HFFc6 (cell line): ENCODE results near the gene THAP5. TPM values are rescaled to one million over a fixed set of nuclear protein-coding genes. Genes with fewer than 3 reads are reported as not detected.

ENCODE experiments used
- DNase-seq: peaks from one replicate; pipeline ENCODE4 v3.0.0-alpha.2; 2018
- H3K27ac Mint-ChIP-seq: 2 replicates; pipeline ENCODE4 v1.8.0; 2020; ENCODE audit warnings: mild to moderate bottlenecking, mixed read lengths
- H3K27me3 Mint-ChIP-seq: 2 replicates; pipeline ENCODE4 v1.8.0; 2021; ENCODE audit warnings: mild to moderate bottlenecking, moderate library complexity, mixed read lengths; ENCODE audit not compliant: insufficient read depth
- H3K36me3 Mint-ChIP-seq: 2 replicates; pipeline ENCODE4 v1.8.0; 2021; ENCODE audit warnings: low read depth, mixed read lengths
- H3K4me1 Mint-ChIP-seq: 2 replicates; pipeline ENCODE4 v1.8.0; 2020; ENCODE audit warnings: low read depth, mixed read lengths
- H3K4me3 Mint-ChIP-seq: 2 replicates; pipeline ENCODE4 v1.8.0; 2020; ENCODE audit warnings: mild to moderate bottlenecking, moderate library complexity, mixed read lengths
- H3K9me3 Mint-ChIP-seq: 2 replicates; pipeline ENCODE4 v1.8.0; 2020; ENCODE audit warnings: mild to moderate bottlenecking, mixed read lengths
- total RNA-seq, 6 experiments: library from RNA; stranded (reverse); fragmentation: NEBNext Ultra II Directional; extraction: Animal tissue kit (Norgen Biotek cat#: 25700); gene quantifications; 2 replicates in 1 of 6; 3 replicates in 5 of 6; pipeline ENCODE4 v1.2.3, GENCODE V29; 2021
- TF ChIP-seq, protein P1 (sequence below): fragments of 200-600 bp; sonication (generic); IDR thresholded peaks from 2 replicates; pipeline ENCODE4 v1.5.0; 2021; ENCODE audit warnings: antibody characterized with exemption, mild to moderate bottlenecking

The THAP5 gene
- total RNA-seq, 6 experiments from 2014 or later, result 20.2 to 26.3 (median 24.5) TPM

DNA sequence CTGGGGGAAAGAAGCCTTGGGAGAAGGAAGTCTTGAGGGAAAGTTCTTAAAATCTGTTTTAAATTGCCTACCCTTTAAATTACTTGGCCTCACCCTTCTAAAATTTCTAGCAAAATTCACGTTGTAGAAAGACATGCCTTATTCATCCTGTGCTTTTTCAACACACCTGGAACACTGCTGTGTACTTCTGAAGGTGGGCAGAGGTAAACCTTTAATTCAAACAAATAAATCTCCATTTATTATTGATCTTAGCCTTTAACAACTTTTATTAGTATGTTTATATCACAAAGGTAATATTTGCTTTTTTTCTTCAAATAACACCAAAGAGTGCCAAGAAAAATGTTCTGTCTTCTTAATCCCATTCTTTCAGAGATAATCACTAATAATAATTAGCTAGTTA lies 30.9 kb upstream of the THAP5 start:
- no peak overlapping the region for H3K27ac Mint-ChIP-seq
- DNase-seq, result no peak
- no peaks in the 10 kb centered on the region for H3K4me1 Mint-ChIP-seq
- TF ChIP-seq, protein P1, sequence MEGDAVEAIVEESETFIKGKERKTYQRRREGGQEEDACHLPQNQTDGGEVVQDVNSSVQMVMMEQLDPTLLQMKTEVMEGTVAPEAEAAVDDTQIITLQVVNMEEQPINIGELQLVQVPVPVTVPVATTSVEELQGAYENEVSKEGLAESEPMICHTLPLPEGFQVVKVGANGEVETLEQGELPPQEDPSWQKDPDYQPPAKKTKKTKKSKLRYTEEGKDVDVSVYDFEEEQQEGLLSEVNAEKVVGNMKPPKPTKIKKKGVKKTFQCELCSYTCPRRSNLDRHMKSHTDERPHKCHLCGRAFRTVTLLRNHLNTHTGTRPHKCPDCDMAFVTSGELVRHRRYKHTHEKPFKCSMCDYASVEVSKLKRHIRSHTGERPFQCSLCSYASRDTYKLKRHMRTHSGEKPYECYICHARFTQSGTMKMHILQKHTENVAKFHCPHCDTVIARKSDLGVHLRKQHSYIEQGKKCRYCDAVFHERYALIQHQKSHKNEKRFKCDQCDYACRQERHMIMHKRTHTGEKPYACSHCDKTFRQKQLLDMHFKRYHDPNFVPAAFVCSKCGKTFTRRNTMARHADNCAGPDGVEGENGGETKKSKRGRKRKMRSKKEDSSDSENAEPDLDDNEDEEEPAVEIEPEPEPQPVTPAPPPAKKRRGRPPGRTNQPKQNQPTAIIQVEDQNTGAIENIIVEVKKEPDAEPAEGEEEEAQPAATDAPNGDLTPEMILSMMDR, result no peak
- no peaks in the 10 kb centered on the region for H3K9me3 Mint-ChIP-seq
- H3K4me3 Mint-ChIP-seq, result no peak overlapping the region
- no peaks in the 10 kb centered on the region for H3K36me3 Mint-ChIP-seq
- H3K27me3 Mint-ChIP-seq, result peaks cover 22% of the 10 kb centered on the region

GRCh38 chr7:108598914-108599580 lies 29.5 kb upstream of the THAP5 start:
- DNase-seq, result no peak
- Mint-ChIP-seq H3K9me3 (no peaks in the 10 kb centered on the region), H3K27ac (no peak overlapping the region), H3K27me3 (peaks cover 22% of the 10 kb centered on the region), H3K4me3 (no peak overlapping the region), H3K36me3 (no peaks in the 10 kb centered on the region), H3K4me1 (no peaks in the 10 kb centered on the region)
- TF ChIP-seq, protein P1, result no peak

- Mint-ChIP-seq H3K4me3 (no peak overlapping the region), H3K9me3 (no peaks in the 10 kb centered on the region), H3K27me3 (peaks cover 22% of the 10 kb centered on the region), H3K4me1 (no peaks in the 10 kb centered on the region), H3K36me3 (no peaks in the 10 kb centered on the region), H3K27ac (no peak overlapping the region)
- TF ChIP-seq, protein P1, result no peak
- no peak for DNase-seq
Observed at GRCh38 chr7:108598153-108598552, 28.6 kb upstream of the THAP5 start.

DNA sequence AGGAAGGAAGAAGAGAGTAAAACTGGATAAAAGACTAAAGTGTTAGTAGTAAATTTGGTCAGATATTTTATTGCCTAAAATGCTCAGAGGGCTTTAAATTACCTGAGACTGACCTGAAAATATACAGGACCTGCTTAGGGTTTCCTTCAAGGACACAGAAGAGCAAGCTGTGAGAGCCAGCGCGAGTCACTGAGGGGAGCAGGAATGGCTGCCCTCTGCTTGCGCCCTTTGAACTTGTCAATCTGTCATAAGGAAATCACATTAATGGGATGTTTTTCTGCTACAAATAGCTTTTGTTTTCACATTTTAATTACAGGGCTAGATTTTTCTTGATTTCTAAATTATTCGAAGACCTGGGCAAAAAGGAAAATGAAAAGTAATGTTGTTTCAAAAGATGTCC lies 27.1 kb upstream of the THAP5 start:
- H3K9me3 Mint-ChIP-seq, result no peaks in the 10 kb centered on the region
- H3K4me3 Mint-ChIP-seq, result no peak overlapping the region

DNA sequence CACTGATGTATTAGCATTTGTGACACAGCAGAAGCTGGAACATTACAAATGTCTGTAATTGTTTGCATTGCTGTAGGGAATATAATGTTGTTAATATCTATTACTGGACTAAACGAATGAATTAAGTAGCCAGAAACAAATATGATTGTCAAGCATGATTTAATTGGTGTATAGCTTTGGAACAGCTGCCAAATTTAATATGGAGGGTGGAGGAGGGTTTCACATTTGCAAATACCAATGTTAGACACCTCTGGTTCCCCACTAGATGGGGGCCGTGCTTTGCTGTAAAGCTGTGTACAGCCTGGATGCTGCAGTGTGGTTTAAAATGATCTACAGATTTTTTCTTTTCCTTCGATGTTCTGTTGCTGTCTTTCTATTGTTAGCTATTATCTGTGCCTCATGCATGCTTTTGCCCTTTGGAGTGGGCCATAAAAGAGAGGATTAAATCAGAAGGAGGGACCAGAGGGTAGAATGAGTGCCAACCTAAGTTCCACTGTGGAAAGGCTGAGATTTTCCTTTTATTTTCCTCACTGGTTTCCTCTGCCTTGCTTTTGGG lies 23.2 kb upstream of the THAP5 start:
- Mint-ChIP-seq H3K36me3 (no peaks in the 10 kb centered on the region), H3K27ac (no peak overlapping the region), H3K4me1 (no peaks in the 10 kb centered on the region; the same call in 1 of the 2 replicates), H3K9me3 (no peaks in the 10 kb centered on the region), H3K4me3 (0 out of 2 replicates have a peak overlapping the region, but pooled peaks have one; percentile 12), H3K27me3 (peaks cover 5% of the 10 kb centered on the region)
- peak; percentile 17 for DNase-seq
- TF ChIP-seq, protein P1, result peak; percentile 53

More for the DNA sequence above, 27.1 kb upstream of the THAP5 start:
- no peaks in the 10 kb centered on the region for H3K4me1 Mint-ChIP-seq
- H3K27me3 Mint-ChIP-seq, result peaks cover 22% of the 10 kb centered on the region
- DNase-seq, result no peak
- no peaks in the 10 kb centered on the region for H3K36me3 Mint-ChIP-seq
- H3K27ac Mint-ChIP-seq, result no peak overlapping the region
- TF ChIP-seq, protein P1, result peak; percentile 71
